HG02973 (cell line): ENCODE results near the gene LLGL1.
A peak's percentile ranks its signal among the peaks of the same experiment; 100 is the strongest.

Experiments used
- ATAC-seq: cut with Tn5 transposase; IDR thresholded peaks from one replicate; pipeline ENCODE4 v1.9.1; 2021; ENCODE audit warnings: moderate library complexity; ENCODE audit not compliant: unreplicated experiment

Gene LLGL1

DNA sequence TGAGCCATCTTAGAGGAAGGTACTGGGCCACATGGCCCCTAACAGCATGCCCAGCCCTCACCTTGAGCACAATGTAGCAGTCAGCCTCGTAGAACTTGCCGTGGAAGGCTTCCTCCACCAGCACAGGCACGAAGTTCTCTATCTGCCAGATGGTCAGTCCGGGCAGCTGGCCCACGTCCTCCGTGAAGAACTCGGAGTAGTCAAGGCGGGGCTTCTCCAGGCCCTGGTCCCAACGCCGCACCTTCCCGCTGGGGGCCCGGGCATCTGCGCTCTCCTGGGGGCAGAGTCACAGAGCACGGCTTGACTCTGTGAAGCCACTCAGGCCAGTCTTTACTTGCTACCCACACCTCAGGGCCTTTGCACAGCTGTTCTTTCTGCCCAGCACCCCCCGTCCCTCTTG lies 25.8 kb downstream of the LLGL1 start:
- no peak for ATAC-seq

DNA sequence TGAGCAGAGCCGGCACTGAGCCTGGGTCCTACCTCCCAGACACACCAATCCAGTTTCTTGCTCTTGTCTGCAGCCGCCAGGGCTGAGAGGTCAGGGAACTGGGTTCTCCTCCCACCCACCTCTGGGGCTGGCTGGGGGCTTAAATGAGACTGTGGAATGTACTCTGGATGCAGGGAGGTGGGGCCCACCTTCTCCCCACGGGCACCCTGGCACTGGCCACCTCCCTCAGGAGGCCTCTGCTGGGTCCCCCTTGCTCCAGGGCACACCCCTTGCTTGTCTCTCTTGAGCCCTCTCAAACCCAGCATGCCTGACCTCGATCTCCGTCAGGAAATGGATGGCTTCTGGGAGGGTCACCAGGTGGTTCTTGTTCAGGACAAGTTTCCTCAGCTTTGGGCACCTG lies 26.7 kb downstream of the LLGL1 start:
- no peak for ATAC-seq

DNA sequence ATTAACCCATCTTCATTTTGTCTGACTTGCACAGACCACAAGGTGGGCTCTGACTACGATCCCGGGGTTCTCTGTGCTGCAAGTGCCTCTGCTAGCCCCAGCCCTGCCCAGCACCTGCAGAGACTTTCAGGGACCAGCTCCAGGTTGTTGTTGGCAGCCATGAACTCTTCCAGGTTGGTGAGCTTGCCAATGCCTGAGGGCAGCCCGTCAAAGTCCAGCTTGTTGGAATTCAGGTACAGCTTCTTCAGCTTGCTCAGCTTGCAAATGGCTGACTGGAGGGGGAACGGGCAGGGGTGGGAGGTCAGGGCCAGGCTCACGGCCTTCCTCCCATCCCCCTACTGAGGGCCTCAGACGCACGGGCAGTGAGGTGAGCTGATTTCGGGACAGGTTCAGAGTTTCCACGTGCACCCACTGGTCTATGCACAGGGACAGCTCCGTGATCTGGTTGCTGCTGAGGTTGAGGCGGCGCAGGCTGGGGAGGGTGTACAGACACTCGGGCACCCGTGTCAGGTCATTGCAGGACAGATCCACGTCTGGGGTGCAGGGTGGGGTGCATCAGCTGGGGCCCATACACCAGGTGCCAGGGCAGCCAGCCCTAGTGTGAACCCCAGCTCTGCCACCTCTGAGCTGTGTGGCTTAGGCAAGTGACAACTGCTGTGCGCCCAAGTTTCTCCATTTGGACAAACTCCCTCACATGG lies 27.9 kb downstream of the LLGL1 start:
- ATAC-seq: no peak

DNA sequence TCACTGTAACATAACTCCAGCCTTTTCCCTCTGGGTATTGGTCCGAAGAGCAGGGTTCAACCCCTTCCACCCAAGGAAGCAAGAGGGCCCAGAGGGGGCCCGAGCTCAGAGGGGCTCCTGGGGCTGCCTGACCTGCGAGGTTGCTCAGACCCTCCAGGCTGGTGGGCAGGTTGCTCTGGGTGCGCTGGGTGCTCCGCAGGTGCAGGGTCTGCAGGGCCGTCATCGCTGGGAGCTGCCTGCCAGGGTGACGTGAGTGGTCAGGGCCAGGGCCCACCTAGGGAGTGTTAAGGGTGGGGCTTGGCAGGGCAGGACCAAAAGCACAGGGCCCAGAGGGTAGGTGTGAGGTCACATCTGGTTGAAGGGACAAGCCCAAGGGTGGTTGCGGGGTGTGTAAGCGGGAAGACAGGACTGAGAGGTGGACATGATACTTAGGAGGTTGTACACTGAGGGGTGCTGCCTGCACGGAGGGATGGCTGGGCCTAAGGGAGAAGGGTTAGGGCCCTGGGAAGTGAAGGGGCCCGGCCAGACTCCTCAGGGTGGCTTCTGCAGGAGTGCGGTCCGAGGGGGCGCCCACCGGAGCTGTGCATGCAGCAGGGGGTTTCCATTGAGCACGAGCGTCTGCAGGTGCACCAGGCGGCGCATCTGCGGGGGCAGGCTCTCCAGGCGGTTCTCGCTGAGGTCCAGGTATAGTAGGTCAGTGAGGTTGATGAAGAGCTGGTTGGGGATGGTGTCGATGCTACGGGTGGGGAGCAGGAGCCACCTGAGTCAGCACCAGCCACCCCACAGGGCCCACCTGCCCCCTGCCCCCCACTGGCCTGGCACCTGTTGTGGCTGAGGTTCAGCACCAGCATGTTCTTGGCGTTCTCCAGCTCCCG lies 28.7 kb downstream of the LLGL1 start:
- ATAC-seq: no peak

DNA sequence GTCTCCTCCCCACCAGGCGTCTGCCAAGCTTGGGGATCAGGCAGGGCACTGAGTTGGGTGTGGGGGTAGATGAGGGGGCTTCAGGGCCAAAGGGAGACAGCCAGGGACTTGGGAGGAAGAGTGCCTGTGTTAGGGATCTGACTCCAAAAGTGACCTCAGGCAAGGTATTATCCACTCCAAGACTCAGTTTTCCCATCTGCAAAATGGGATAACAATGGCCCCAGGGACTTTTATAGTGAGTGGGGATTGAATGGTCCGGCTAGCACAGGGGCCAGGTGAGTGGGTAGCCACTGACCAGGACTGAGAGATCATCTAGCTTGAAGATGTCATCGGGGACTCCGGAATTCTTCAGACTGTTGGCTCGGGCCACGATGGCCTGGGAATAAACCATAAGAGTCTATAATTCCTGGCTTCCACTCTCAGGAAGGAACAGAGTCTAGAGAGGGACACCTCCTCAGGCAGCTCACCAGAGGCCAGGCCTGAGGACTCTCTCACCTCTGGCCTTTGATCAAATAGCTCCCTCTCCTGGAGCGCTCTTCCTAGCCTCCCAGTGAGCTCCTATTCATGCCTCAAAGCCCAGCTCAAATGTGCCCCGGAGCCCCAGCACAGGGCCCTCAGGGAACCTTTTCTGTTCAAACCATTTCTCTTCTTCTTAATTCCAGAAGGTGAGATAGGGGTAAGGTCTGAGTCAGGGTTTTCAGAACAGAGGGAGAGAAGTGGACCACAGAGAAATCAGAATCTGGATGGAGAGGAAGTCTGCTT lies 29.6 kb downstream of the LLGL1 start:
- ATAC-seq: no peak

DNA sequence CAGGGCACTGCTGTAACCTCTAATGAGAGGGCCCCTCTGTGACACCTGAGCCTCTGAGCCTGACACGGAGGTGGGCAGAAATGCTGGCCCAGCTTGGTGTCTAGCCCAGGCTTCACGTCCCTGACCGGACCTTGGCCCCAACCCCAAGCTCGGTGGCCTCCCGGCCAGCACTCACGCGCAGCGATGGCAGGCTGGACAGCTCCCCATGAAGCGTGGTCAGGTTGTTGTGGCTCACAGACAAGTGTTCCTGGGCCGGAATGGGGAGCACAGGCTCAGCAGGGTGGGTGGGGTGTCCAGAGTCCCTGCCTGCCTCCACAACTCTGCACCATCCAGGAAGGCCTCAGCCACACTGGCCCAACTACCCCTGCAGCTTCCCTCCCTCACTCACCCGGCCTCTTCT lies 30.9 kb downstream of the LLGL1 start:
- ATAC-seq: no peak

DNA sequence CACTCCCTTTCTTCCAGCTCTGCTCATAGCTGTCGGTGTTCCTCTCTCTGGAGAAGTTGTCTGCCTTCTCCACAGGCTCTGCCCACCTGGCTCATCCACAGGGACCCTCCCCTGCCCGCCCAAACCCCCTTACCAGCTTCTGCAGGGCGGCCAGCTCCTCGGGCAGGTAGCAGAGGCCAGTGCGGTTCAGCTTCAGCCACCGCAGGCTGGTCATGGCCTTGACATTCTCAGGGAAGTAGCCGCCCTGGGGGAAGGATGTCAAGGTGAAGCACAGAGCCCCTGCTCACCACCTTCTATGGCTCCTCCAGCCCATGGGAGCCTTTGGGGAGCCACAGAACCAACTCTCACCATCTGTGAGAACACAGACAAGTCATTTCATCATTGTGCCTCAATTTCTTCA lies 31.3 kb downstream of the LLGL1 start:
- ATAC-seq: no peak

DNA sequence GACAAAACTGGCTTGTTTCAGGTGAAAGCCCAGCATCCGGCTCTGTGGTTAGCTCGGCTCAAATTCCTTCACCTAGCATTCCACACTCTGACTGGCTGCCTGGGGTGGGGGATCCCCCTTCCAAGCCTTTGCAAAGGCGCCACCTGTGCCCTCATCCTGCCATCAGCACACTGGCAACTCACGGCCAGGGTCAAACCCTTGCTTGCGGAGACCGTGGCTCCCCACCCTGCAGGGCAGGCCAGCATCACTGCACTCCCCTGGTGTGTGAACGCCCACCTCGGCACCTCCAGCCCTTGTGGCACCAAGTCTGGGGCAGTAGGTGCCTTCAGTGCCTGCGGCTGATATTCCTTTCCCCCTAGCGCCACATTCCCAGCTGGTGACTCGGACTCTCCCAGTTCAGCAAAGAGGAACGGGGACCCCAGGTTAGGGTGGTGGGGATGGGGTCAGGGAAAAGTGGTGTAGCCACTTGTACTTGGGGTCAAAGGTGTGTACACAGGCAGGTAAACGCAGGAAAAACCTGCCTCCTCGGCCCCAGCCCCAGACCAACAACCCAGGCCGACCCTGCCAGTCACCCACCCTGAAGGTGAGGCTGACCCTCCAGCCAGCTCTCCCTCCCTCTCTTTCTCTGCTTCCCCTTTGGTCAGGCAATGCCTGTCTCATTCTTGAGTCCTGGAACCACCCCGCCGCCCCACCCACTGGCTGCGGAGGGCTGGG lies 32.0 kb downstream of the LLGL1 start:
- ATAC-seq: no peak

DNA sequence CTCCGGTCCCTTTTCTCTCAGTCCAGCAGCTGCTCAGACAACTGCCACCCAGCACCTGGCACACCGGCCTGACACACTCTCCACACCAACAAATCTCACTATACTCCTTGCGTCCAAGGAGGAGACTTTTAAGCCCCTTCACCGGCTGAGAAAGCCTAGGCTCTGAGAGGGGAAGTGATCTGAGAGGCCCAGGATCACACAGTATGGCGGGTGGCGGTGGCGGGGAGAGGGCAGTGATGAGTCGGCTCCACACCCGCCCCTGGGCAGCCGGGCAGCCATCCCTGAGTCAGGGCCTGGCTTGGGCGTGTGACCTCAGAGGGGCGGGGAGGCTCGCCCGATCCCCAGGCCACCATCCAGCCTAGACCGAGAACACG lies 32.5 kb downstream of the LLGL1 start:
- no peak for ATAC-seq

DNA sequence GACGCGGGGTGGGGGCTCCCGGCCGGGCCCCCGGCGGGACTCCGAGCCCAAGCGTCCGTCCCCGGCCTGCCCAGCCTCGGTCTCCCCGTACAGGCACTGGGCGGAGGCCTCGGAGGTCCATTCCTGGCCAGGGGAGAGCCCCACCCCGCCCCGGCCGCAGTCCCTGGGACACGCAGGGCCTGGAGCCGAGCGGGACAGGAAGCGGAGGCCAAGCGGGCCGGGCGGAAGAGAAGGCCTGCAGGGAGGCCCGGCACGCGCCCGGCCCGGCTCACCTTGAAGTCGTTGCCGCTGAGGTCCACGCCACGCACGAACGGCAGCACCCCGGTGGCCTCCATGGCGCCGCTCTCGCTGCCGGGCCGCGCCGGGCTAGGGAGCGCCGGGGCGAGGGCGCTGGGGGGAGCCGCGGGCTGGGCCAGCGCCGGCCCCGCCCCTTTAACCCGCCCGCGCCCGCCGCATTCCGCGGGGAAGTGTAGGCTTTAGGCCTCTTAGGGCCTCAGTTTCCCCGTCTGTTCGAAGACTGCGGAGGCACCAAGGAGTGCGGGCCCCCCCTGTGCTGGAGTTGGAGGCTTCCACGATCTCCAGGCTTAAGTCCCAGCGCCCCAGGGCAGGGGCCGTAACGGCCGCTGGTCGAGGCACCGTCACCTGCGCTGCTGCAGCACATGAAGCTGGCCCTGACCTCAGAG lies 33.1 kb downstream of the LLGL1 start, which contains the start of gene FLII:
TSS of gene FLII (minus strand) at position 383 of the 683 bp plus-strand sequence. CDS start at position 335, 48 bp downstream.
- ATAC-seq: no peak

DNA sequence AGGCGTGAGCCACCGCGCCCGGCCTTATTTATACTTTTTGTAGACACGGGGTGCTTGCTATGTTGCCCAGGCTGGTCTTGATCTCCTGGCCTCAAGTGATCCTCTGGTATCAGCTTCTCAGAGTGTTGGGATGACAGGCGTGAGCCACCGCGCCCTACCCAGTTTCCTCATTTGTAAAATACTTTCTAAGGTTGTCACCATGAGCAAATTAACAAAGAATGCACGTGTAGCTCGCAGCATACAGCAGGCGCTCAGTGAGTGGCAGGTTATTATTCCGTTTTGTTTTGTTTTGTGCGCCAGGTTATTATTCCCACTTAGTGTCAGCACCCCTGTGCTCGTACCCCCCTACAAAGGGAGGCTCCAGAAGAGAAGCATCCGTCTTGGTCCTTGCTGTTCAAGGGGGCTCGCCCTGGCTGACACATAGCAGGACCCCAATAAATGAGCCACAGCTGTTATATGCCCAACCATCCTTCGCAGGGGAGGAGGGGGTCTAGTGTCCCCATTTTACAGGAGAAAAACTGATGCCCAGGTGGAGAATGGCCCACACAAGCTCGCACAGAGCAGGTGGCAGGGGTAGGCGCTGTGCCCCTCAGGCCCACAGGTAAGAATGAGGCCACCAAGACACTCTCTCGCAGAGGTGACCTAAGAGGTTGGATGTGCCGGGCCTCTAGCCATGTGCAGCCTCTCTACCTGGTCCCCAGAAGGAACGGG lies 34.3 kb downstream of the LLGL1 start:
- ATAC-seq: no peak

DNA sequence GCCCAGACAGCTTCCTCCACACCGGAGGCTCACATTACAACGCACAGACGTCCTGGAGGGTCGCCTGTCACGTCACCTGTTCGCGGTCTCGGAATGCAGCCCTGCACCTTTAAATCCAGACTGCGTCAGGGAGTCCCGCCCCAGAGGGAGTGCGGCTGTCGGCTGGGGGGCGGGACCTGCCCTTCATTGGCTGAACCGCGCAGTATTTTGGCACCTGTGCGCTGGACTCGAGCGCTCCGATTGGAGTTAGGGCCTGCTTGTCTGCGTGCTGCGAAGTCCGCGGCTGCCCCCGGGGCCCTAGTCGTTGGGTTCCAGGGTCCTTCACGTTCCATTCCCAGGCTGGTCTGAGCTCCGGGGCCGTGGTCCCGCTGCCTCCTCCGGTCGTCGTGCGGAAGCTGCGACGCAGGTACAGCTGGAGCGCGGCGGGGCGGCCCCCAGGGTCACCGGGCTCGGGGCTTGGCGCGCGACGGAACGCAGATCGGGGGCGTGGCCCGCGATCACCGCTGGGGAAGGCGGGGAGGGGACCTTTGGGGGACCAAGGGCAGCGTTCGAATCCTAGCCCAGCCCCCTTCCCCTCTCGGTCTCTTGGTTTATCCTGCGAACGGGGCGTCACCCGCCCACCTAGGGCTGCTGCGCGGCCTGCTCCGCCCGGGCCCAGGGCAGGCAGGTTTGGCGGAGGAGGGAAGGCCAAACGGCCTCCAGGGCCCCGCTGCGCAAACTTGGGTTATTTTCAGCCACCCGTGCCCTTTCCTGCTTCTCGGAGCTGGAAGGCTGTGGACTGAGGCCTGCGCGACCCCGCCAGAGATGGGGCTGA lies 35.1 kb downstream of the LLGL1 start, which contains the start of gene MIEF2:
TSS of gene MIEF2 (plus strand) at position 331 of the 814 bp plus-strand sequence. CDS start 2,059 bp downstream, outside the sequence.
- ATAC-seq: peak; percentile 64

DNA sequence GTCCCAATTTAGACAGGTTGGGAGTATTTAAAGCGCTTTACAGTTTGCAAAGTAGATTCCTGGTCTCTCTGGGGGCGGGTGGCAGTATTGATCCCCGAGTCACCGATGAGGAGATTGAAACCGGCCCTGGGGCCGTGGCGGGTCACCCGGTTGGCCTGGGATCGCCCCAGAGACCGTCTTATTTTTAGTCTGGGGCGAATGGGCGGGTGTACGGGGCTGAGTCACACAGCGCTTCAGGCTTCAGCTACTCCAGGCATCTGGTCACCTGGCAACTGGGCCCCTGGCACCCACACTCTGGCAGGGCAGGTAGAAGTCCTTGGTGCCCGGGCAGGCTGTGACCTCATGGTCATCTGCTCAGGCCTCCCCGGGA lies 35.7 kb downstream of the LLGL1 start:
- ATAC-seq: no peak

DNA sequence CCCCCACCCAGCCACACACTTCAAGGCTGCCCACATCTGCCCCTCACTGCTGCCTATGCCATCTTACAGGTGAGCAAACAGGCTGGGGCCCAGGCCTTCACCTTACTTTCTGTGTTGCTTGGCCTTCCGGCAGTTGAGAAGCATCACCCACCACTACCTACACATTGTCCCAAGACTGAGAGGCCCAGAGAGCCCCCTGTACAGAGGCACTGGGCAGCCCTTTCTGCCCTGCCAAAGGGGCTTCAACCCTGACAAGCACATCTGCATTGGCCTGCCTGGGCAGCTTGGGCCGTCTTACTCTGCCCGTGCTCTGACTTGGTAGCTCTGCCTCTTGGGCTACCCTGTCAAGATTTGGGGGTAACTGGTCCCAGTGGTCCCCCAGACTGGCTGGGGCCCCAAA lies 36.2 kb downstream of the LLGL1 start:
- ATAC-seq: no peak

DNA sequence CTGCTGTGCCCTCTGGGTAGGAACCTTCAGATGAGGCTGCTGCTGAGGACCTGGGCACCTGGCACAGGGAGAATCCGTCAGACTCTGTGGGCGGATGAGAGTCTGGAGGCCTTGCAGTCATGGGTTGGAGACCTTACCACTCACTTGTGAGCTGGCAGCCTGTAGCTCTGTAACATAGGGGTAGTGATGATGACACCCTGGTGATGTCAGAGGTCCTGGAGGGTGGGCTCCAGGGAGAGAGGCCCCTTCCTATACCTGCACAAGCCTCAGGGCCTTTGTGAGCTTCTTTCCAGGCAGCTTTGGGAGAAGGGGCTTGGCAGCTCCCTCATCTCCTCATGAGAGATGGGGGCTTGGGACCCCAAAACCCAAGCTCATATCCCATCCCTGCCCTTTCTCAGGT lies 36.7 kb downstream of the LLGL1 start:
- no peak for ATAC-seq

DNA sequence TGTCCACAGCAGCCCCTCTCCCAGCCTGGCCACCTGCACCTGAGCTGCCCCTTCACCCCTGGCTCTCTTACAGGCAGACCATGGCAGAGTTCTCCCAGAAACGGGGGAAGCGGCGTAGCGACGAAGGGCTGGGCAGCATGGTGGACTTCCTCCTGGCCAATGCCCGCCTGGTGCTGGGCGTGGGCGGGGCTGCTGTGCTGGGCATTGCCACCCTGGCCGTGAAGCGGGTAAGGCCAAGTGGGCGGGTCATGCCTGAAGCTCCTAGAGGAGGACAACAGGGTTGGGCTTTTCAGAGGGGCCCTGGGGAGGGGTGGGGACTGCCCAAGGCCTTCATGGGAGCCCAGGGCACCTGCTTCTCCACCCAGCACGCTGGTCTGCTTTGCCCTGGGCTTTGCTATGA lies 37.2 kb downstream of the LLGL1 start:
- no peak for ATAC-seq

DNA sequence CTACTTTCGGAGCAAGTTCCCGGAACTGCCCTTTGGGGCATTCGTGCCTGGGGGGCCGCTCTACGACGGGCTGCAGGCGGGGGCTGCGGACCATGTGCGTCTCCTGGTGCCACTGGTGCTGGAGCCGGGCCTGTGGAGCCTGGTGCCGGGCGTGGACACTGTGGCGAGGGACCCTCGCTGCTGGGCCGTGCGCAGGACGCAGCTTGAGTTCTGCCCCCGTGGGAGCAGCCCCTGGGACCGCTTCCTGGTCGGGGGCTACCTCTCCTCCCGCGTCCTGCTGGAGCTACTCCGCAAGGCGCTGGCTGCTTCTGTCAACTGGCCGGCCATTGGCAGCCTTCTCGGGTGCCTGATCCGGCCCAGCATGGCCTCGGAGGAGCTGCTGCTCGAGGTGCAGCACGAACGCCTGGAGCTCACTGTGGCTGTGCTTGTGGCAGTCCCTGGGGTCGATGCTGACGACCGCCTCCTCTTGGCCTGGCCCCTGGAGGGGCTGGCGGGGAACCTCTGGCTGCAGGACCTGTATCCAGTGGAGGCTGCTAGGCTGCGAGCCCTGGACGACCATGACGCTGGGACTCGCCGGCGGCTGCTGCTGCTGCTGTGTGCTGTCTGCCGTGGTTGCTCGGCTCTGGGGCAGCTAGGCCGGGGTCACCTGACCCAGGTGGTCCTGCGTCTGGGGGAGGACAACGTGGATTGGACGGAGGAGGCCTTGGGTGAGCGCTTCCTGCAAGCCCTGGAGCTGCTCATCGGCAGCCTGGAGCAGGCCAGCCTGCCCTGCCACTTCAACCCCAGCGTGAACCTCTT lies 38.6 kb downstream of the LLGL1 start:
- no peak for ATAC-seq

DNA sequence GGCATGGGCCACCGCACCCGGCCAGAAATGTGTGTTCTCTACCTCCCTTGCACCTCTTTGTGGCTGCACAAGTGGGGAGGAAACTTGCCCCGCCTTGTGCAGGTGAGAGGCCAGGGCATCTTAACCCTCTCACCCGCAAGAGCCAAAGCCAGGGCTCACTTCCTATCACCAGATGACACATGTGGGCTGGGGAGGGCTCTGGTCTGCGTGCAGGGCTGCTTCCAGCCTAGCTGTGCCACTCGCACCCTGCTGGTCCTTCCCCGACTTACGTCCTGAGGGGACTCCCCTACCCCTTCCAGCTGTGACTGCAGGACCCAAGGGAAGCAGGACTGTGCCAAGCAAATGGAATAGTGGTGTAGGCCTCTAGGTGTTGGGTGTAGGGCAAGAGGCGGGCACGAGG lies 41.9 kb downstream of the LLGL1 start:
- ATAC-seq: no peak
